ENCODE data around the gene GATA3.
A peak's percentile ranks its signal among the peaks of the same experiment; 100 is the strongest.
"Not testable (repeated sequence)": the region's sequence is repeated elsewhere in the genome, so short reads cannot be mapped to it uniquely, and the experiment has no call there.

GATA3 gene

GRCh38 chr10:8026349-8027259, 27.9 kb upstream of the GATA3 start:
- H2AFZ ChIP-seq = peak overlapping the region; percentile 34
- H3K9me3 ChIP-seq (ENCODE audit: control insufficient read depth, low read length) = no peaks in the 10 kb centered on the region
- no peaks in the 10 kb centered on the region for H3K36me3 ChIP-seq (ENCODE audit: control insufficient read depth, insufficient read depth, low read length)
- no peak for TF ChIP-seq CTCF (IDR thresholded peaks at IDR 0.05)
- peak overlapping the region; percentile 42 for H3K4me3 ChIP-seq (ENCODE audit: low read depth, low read length)
- H3K9ac ChIP-seq = no peak overlapping the region
- H3K4me2 ChIP-seq (ENCODE audit: low read length) = peak overlapping the region; percentile 38
- H3K27ac ChIP-seq = no peak overlapping the region
- H3K27me3 ChIP-seq (ENCODE audit: control insufficient read depth, insufficient read depth, low read length) = no peaks in the 10 kb centered on the region
- H3K79me2 ChIP-seq = no peaks in the 10 kb centered on the region
- no peaks in the 10 kb centered on the region for H3K4me1 ChIP-seq

GRCh38 chr10:8031211-8031610, 23.3 kb upstream of the GATA3 start:
- not testable (repeated sequence) for H3K79me2 ChIP-seq; H3K4me3 ChIP-seq (ENCODE audit: low read depth, low read length); H2AFZ ChIP-seq; H3K9me3 ChIP-seq (ENCODE audit: control insufficient read depth, low read length); H3K4me1 ChIP-seq; H3K4me2 ChIP-seq (ENCODE audit: low read length); H3K27me3 ChIP-seq (ENCODE audit: control insufficient read depth, insufficient read depth, low read length); H3K27ac ChIP-seq; H3K36me3 ChIP-seq (ENCODE audit: control insufficient read depth, insufficient read depth, low read length); H3K9ac ChIP-seq

GRCh38 chr10:8032558-8032957, 21.9 kb upstream of the GATA3 start:
- Histone ChIP-seq H3K4me1 (peaks cover 5% of the 10 kb centered on the region), H2AFZ (no peak overlapping the region), H3K27ac (no peak overlapping the region), H3K4me3 (ENCODE audit: low read depth, low read length) (no peak overlapping the region), H3K27me3 (ENCODE audit: control insufficient read depth, insufficient read depth, low read length) (no peaks in the 10 kb centered on the region), H3K79me2 (no peaks in the 10 kb centered on the region), H3K9ac (no peak overlapping the region), H3K4me2 (ENCODE audit: low read length) (no peak overlapping the region), H3K36me3 (ENCODE audit: control insufficient read depth, insufficient read depth, low read length) (no peaks in the 10 kb centered on the region), H3K9me3 (ENCODE audit: control insufficient read depth, low read length) (no peaks in the 10 kb centered on the region)
- TF ChIP-seq CTCF (IDR thresholded peaks at IDR 0.05) = no peak

GRCh38 chr10:8033812-8034465, 20.5 kb upstream of the GATA3 start:
- no peak for TF ChIP-seq CTCF (IDR thresholded peaks at IDR 0.05)
- Histone ChIP-seq H3K4me3 (ENCODE audit: low read depth, low read length) (no peak overlapping the region), H3K4me1 (peaks cover 5% of the 10 kb centered on the region), H2AFZ (no peak overlapping the region), H3K27me3 (ENCODE audit: control insufficient read depth, insufficient read depth, low read length) (no peaks in the 10 kb centered on the region), H3K4me2 (ENCODE audit: low read length) (no peak overlapping the region), H3K9me3 (ENCODE audit: control insufficient read depth, low read length) (no peaks in the 10 kb centered on the region), H3K79me2 (no peaks in the 10 kb centered on the region), H3K9ac (no peak overlapping the region), H3K36me3 (ENCODE audit: control insufficient read depth, insufficient read depth, low read length) (no peaks in the 10 kb centered on the region), H3K27ac (no peak overlapping the region)

- H3K4me3 ChIP-seq (ENCODE audit: low read depth, low read length) = no peak overlapping the region
- no peak overlapping the region for H2AFZ ChIP-seq
- no peaks in the 10 kb centered on the region for H3K36me3 ChIP-seq (ENCODE audit: control insufficient read depth, insufficient read depth, low read length)
- H3K4me2 ChIP-seq (ENCODE audit: low read length) = no peak overlapping the region
- no peaks in the 10 kb centered on the region for H3K9me3 ChIP-seq (ENCODE audit: control insufficient read depth, low read length)
- TF ChIP-seq CTCF (IDR thresholded peaks at IDR 0.05) = no peak
- no peak overlapping the region for H3K27ac ChIP-seq
- H3K79me2 ChIP-seq = no peaks in the 10 kb centered on the region
- no peak overlapping the region for H3K9ac ChIP-seq
- no peaks in the 10 kb centered on the region for H3K27me3 ChIP-seq (ENCODE audit: control insufficient read depth, insufficient read depth, low read length)
- peaks cover 5% of the 10 kb centered on the region for H3K4me1 ChIP-seq
Observed at GRCh38 chr10:8034466-8035005, 20.0 kb upstream of the GATA3 start.
